Skeletal muscle tissue (tissue), 4 donors: ENCODE measurements around the gene SH3D19. TPM values are rescaled to one million over a fixed set of nuclear protein-coding genes. Genes with fewer than 3 reads are reported as not detected.
A peak's percentile ranks its signal among the peaks of the same experiment; 100 is the strongest.

ENCODE experiments used
- H3K27ac ChIP-seq: one replicate; pipeline ENCODE4 v1.7.0; 2013; ENCODE audit warnings: mild to moderate bottlenecking, low read depth, low read length, inconsistent platforms
- H3K27me3 ChIP-seq, 3 donors: one replicate each; pipeline ENCODE4 v1.7.0; 2013; ENCODE audit warnings: low read length in 3 of 3; ENCODE audit not compliant: control insufficient read depth in 3 of 3, insufficient read depth in 3 of 3
- H3K36me3 ChIP-seq, 3 donors: one replicate each; pipeline ENCODE4 v1.7.0; 2013; ENCODE audit warnings: low read length in 3 of 3; ENCODE audit not compliant: control insufficient read depth in 3 of 3, insufficient read depth in 3 of 3
- H3K4me1 ChIP-seq, 3 donors: one replicate each; pipeline ENCODE4 v1.7.0; 2013; ENCODE audit warnings: low read length in 3 of 3, mild to moderate bottlenecking in 3 of 3; ENCODE audit not compliant: control insufficient read depth in 3 of 3, insufficient read depth in 3 of 3
- H3K4me3 ChIP-seq, 3 donors: one replicate each; pipeline ENCODE4 v1.7.0; 2013; ENCODE audit warnings: low read length in 3 of 3
- H3K9ac ChIP-seq, 3 donors: one replicate each; pipeline ENCODE4 v1.7.0; 2013; ENCODE audit warnings: low read length in 3 of 3, mild to moderate bottlenecking in 3 of 3, moderate library complexity in 2 of 3, low read depth in 1 of 3
- H3K9me3 ChIP-seq, 3 donors: one replicate each; pipeline ENCODE4 v1.7.0; 2013; ENCODE audit warnings: low read length in 3 of 3; ENCODE audit not compliant: control insufficient read depth in 3 of 3
- total RNA-seq: library from RNA; depleted of rRNA; stranded (reverse); fragments of >200 nt; gene quantifications from one replicate; pipeline ENCODE4 v1.2.3, GENCODE V29; 2014
- donor health status: Osteomylitis.

The SH3D19 gene
- total RNA-seq, 1 donor from 2014 or later, result 20.4 TPM

DNA sequence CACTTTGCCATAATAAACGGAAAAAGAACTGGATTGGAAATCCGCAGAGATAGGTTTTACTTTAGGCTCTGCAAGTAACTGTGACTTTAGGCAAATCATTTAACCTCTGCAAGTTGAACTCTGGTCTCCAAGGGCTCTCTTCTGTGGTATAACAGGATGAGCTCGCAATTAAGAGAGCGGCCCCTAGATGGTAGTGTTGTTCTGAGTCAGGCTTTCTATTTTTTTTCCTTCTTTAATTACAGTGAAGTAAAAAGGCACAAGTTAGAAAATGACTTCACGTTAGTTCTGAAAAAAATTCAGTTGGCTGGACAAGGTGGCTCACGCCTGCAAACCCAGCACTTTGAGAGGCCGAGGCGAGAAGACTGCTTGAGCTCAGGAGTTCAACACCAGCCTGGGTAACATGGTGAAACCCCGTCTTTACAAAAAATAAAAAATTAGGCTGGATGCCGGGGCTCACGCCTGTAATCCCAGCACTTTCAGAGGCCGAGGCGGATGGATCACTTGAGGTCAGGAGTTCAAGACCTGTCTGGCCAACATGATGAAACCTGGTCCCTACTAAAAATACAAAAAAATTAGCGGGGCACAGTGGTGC lies 207.9 kb downstream of the SH3D19 start:
- Histone ChIP-seq H3K27me3 (no peaks in the 10 kb centered on the region), H3K27ac (no peak overlapping the region), H3K4me1 (no peaks in the 10 kb centered on the region), H3K4me3 (no peak overlapping the region), H3K9me3 (no peaks in the 10 kb centered on the region), H3K36me3 (peaks cover 3 to 15% (median 14%) of the 10 kb centered on the region in 3 donors), H3K9ac (no peak overlapping the region)

- H3K27ac ChIP-seq, result no peak overlapping the region
Measured at GRCh38 chr4:151114986-151115385, 210.4 kb downstream of the SH3D19 start.

DNA sequence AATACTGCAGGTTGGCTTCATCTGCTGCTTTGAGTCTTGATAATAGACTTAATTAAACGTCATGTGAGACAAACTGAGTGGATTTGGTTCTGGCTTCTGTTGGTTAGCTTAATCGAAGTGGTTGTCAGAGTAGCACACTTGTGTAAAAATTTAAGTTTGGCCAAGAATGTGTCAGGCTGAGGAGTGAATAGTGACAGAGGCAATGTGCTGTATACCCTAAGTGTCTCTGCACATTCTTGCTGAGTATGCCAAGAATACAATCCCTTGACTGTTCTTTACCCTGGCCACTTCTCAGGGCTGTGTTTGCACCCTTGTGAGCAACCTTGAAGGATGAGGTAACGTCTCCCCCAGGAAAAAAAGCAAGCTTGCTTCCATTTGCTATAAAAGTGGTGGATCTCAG lies 211.1 kb downstream of the SH3D19 start:
- peaks cover 3 to 8% (median 7%) of the 10 kb centered on the region in 3 donors for H3K36me3 ChIP-seq

More at GRCh38 chr4:151114986-151115385, 210.4 kb downstream of the SH3D19 start:
- Histone ChIP-seq H3K4me1 (peaks cover 0 to 5% (median 0%) of the 10 kb centered on the region in 3 donors), H3K27me3 (no peaks in the 10 kb centered on the region), H3K4me3 (no peak overlapping the region), H3K9ac (no peak overlapping the region), H3K9me3 (no peaks in the 10 kb centered on the region), H3K36me3 (peaks cover 3 to 8% (median 7%) of the 10 kb centered on the region in 3 donors)

DNA sequence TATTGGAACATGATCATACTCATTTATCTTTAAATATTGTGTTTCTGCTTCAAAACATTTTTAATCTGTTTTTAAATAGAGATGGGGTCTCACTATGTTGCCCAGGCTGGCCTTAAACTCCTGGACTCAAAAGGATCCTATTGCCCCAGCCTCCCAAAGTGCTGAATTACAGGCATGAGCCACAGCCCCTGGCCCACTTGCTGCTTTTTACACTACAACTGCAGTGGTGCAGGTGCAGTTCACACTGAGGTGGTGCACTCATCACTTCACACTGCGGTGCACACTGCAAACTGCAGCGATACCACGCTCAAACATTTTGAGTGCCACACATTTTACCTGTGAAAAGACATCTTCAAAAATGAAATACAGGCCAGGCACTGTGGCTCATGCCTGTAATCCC lies 215.2 kb downstream of the SH3D19 start:
- no peak overlapping the region for H3K9ac ChIP-seq
- H3K9me3 ChIP-seq, result no peaks in the 10 kb centered on the region
- peaks cover 12 to 30% (median 20%) of the 10 kb centered on the region in 3 donors for H3K36me3 ChIP-seq
- no peak overlapping the region for H3K4me3 ChIP-seq
- no peak overlapping the region for H3K27ac ChIP-seq
- H3K27me3 ChIP-seq, result no peaks in the 10 kb centered on the region
- H3K4me1 ChIP-seq, result peaks cover 0 to 5% (median 0%) of the 10 kb centered on the region in 3 donors

More for the DNA sequence above, 211.1 kb downstream of the SH3D19 start:
- Histone ChIP-seq H3K27me3 (no peaks in the 10 kb centered on the region), H3K4me3 (no peak overlapping the region), H3K9me3 (no peaks in the 10 kb centered on the region), H3K9ac (no peak overlapping the region), H3K4me1 (peaks cover 0 to 5% (median 0%) of the 10 kb centered on the region in 3 donors), H3K27ac (no peak overlapping the region)

DNA sequence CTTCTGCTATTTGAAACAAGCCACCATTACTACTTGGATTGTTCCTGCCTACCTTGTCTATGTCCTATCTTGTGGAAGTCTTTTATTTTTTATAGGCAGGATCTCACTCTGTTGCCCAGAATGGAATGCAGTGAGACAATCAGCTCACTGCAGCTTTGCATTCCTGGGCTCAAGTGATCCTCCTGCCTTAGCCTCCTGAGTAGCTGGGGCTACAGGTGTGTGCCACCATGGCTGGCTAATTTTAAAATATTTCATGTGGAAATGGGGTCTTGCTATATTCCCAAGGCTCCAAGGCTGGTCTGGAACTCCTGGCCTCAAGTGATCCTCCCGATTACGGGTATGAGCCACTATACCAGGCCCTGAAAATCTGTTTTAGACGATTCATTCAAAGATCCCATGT lies 218.3 kb downstream of the SH3D19 start:
- Histone ChIP-seq H3K4me3 (no peak overlapping the region), H3K9ac (no peak overlapping the region), H3K27ac (no peak overlapping the region), H3K9me3 (no peaks in the 10 kb centered on the region), H3K36me3 (peaks cover 17 to 50% (median 37%) of the 10 kb centered on the region in 3 donors), H3K27me3 (no peaks in the 10 kb centered on the region), H3K4me1 (peaks cover 0 to 5% (median 0%) of the 10 kb centered on the region in 3 donors)

DNA sequence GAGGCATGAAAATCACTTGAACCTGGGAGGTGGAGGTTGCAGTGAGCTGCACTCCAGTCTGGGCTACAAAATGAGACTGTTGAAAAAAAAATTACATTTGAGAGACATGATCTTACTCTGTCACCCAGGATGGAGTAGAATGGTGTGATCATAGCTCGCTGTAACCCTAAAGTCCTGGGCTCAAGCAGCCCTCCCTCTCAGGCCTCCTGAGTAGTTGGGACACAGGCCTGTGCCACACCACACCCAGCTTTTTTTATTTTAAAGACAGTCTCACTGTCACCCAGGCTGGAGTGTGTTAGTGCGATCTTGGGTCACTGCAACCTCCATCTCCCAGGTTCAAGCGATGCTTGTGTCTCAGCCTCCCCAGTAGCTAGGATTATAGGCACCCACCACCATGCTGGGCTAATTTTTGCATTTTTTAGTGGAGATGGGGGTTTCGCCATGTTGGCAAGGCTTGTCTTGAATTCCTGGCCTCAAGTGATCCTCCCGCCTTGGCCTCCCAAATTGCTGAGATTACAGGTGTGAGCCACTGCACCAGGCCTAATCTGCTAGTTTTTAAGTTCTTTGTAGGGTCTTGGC lies 219.9 kb downstream of the SH3D19 start:
- no peaks in the 10 kb centered on the region for H3K9me3 ChIP-seq
- H3K9ac ChIP-seq, result no peak overlapping the region
- H3K27ac ChIP-seq, result no peak overlapping the region
- no peak overlapping the region for H3K4me3 ChIP-seq
- H3K27me3 ChIP-seq, result no peaks in the 10 kb centered on the region
- peaks cover 2 to 9% (median 6%) of the 10 kb centered on the region in 3 donors for H3K4me1 ChIP-seq
- H3K36me3 ChIP-seq, result peaks cover 22 to 55% (median 50%) of the 10 kb centered on the region in 3 donors

- H3K9ac ChIP-seq, result no peak overlapping the region
- H3K36me3 ChIP-seq, result peaks cover 18 to 56% (median 50%) of the 10 kb centered on the region in 3 donors
- no peak overlapping the region for H3K4me3 ChIP-seq
- no peaks in the 10 kb centered on the region for H3K9me3 ChIP-seq
- peaks cover 6 to 18% (median 15%) of the 10 kb centered on the region in 3 donors for H3K4me1 ChIP-seq
- no peak overlapping the region for H3K27ac ChIP-seq
- H3K27me3 ChIP-seq, result no peaks in the 10 kb centered on the region
Measured at GRCh38 chr4:151104621-151105020, 220.8 kb downstream of the SH3D19 start.

DNA sequence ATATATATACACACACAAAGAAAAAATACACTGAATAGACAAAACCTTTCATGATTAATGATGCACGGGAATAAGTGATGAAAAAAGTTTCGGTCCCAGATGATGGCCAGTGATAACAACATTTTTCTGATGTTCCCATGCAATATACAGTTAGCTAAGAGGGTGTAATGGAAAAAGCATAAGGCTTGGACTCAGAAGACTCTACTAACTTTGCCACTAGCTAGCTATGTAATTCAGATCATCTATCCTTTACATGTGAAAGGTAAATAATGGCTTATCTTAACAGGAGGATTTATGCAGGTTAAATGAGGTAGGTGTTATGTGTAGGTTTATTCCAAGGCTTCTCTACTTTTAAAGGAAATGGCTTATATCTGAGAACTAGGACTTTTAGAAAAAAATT lies 221.6 kb downstream of the SH3D19 start:
- H3K9ac ChIP-seq, result no peak overlapping the region

GRCh38 chr4:151100531-151100930 lies 224.9 kb downstream of the SH3D19 start:
- Histone ChIP-seq H3K9me3 (no peaks in the 10 kb centered on the region), H3K4me1 (peaks cover 10 to 19% (median 18%) of the 10 kb centered on the region in 3 donors), H3K36me3 (peaks cover 13 to 39% (median 35%) of the 10 kb centered on the region in 3 donors), H3K27me3 (no peaks in the 10 kb centered on the region), H3K4me3 (peak overlapping the region; percentile 83 to 90 (median 90)), H3K27ac (peak overlapping the region; percentile 86), H3K9ac (peak overlapping the region; percentile 89 to 99 (median 98))

More for the DNA sequence above, 221.6 kb downstream of the SH3D19 start:
- Histone ChIP-seq H3K36me3 (peaks cover 18 to 56% (median 50%) of the 10 kb centered on the region in 3 donors), H3K27me3 (no peaks in the 10 kb centered on the region), H3K4me3 (no peak overlapping the region), H3K4me1 (peaks cover 10 to 19% (median 18%) of the 10 kb centered on the region in 3 donors), H3K9me3 (no peaks in the 10 kb centered on the region), H3K27ac (no peak overlapping the region)

DNA sequence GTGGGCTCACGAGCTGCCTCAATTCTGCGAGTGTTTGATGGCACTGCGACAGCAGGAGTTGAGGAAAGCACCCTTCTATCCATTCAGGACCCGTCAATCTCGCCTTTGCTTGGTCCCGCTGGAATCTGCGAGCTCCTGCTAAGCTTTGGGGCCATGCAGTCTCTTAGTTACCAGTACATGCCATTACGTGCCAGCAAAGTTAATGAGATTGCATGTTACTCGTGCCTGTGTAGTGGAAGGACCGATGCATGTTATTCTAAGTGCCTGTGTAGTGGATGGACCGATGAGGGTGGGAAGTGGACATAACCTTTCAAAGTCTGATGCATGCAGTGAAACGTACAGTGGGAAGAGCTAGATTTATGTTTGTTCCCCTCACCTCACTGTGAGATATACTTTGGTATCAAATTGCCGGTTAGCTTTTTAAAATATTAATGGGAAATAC lies 225.4 kb downstream of the SH3D19 start:
- H3K27me3 ChIP-seq, result no peaks in the 10 kb centered on the region
- no peaks in the 10 kb centered on the region for H3K9me3 ChIP-seq
- peaks cover 10 to 38% (median 32%) of the 10 kb centered on the region in 3 donors for H3K36me3 ChIP-seq
- H3K27ac ChIP-seq, result peak overlapping the region; percentile 86
- H3K4me3 ChIP-seq, result peak overlapping the region; percentile 83 to 90 (median 90)
- H3K4me1 ChIP-seq, result peaks cover 10 to 19% (median 18%) of the 10 kb centered on the region in 3 donors
- peak overlapping the region; percentile 89 to 99 (median 98) for H3K9ac ChIP-seq
